Myocyte (in vitro differentiated cells): ENCODE measurements around the gene TP73. TPM values are rescaled to one million over a fixed set of nuclear protein-coding genes. Genes with fewer than 3 reads are reported as not detected.

Experiments used
- DNase-seq: peaks from one replicate; pipeline ENCODE4 v3.0.0-alpha.2; 2012; ENCODE audit warnings: low read depth
- total RNA-seq: library from RNA; depleted of rRNA; stranded (reverse); fragments of >200 nt; gene quantifications from 2 replicates; pipeline ENCODE4 v1.2.3, GENCODE V29; 2014

Gene TP73
- total RNA-seq, 1 donor from 2014 or later: 2.2 TPM

DNA sequence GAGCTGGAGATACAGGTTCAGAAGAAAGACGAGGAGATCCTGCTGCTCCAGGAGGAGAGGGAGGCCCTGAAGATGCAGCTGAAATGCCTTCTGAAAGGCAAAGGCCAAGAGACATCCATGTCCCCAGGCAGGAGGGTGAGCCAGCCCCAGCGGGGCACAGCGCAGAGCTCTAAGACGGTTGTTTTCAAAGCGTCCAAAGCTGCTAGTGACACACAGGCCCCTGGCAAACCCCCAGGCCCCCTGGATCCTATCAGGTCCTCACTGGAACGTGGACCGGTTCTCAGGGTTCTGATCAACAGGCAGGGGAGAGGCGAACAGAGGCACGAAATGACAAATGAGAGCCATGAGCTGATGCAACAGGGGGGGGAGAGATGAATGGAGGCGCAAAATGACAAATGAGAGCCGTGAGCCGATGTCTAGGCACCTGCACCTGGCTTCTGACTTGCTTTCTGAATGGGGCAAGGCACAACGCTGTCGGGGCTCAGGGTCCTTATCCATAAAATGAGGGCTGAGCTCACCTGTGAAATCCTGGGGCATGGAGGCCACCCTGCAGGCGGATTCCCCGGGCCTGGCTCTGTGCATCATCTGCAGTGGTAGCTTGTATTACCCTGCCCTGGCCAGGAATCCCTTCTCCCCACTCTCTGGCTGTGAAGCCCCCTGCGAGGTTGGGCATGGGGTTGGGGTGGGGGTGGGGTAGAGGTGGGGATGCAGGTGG is 109.1 kb downstream of the TP73 start:
- DNase-seq: no peak

DNA sequence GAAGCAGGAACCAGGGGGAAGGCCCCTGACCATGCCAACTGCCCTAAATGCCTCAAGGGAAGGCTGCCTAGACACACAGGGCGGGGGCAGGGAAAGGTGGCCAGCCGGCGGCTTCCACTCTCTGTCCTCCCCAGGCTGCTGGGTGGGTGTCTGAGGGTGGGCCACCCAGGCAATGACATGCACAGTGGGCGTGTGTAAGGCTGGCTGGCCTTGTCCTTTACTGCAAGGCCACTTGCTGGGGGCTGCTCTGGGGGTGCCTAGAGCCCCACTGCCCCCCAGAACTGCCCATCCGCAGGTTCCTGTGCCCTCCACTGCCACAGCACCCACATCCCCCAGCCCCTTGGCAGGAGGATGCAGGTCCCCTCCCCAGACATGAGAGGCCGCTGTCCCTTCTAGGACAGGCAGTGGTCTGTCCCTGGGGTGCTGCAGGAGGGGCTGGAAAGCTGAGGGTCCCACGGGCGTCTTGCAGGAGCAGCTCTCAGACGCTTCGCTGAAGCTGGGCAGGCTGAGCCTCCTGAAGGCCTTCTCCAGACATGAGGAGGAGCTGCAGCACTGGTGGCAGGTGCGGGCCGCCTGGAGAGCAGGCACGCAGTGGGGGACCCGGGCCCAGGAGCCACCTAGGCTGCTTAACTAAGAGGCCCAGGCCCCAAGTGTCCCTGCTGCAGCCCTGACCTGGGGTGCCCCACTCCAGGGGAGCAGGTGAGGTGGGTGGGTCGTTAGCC is 110.0 kb downstream of the TP73 start:
- no peak for DNase-seq

DNA sequence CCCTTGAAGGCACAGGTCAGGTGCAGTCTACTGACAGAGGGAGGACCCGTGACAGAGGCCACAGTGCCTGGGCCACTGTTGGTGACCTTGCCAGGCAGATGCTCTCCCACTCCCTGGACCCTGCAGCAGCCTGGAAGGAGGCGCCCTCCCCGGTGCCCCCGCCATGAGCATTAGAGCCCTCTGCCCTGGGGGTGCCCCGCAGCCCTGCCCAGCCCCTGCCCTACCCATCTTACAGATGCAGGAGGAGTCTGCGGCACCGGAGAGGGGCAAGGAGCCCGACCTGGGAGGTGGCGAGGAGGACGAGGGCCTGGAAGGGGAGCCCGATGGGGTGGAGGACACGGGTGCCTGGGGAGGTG is 110.5 kb downstream of the TP73 start:
- no peak for DNase-seq

DNA sequence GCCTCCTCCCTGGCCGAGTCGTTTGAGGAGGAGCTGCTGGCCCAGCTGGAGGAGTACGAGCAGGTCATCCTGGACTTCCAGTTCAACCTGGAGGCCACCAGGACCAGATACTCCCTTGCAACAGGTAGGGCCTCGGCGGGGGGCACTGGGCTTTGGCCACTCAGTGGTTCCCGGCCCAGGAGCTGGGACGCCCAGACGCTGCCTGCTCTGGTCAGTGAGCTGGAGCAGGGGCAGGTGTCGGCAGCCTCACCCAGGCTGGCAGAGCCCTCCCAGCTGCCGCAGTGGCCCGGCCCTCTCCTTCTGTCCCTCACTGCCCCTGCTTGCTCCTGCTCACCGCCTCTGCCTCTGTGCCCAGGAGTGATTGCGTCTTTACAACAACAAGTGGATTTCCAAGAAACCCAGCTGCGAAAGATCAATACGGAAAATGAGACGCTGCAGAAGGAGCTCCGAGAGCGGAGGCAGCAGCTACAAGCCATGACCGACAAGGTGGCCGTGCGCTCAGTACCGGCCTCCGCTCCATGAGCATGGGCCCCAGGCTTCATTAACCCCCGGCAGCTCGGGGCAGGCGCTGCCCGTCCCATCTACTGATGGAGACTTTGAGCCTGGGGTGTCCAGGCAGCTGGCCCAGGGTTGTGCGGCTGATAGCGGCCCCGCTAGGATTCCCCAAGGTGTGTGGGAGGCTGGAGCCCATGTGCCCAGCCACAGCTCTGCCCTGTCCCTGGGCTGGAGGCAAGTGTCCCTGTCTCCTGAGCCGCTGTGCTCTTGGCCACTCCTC is 111.2 kb downstream of the TP73 start:
- DNase-seq: no peak

DNA sequence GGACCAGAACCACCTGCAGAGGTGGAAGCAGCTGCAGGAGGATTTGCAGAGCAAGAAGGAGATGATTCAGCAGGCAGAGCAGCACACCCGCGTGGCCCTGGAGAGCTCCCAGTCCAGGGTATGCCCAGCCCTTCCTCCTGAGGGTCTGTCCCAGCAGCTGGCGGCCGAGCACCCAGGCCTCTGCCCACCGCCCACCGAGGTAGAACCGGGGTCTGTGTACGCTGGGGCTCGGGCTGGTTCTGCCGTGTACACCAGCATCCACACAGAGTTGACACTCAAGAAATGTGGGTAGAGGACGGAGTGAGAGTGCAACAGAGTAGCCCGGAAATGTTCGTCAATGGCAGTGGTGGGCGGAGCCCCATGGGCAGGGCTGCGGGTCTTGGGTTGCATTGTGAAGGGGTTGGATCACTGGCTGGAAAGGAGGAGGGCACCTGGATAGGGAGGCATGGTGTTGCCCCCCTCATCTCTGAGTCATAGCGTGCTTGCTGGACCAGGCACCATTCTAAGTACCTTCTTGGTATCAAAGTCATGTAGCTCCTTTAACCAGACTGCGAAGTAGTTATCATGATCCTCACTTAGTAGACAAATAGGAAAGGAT is 115.1 kb downstream of the TP73 start:
- no peak for DNase-seq

DNA sequence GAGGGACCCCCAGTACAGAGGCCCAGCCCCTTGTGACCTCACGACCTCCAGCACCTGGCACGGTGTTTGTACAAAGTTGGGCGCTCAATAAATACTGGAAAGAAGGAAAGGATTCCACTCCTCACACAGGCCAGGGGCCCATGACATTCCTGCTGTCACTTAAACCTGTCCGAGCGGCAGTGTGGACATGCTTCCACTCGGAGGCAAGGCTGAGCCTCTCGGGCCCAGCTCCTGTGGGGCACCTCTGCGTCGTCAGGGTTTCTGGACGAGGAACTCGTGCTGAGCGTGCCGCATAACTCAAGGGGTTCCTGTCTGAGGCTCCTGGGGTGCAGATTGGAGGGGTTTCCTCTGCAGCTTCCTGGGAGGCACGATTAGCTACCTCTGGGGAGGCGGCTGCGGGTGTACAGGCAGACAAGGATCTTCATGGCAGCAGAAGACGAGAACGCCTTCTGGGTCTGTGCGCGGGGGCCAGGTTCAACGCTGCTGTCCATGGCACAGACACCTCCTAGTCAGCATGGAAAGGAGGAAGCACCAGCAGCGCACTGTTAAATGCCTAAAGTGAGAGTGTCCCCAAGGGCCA is 116.6 kb downstream of the TP73 start:
- no peak for DNase-seq

DNA sequence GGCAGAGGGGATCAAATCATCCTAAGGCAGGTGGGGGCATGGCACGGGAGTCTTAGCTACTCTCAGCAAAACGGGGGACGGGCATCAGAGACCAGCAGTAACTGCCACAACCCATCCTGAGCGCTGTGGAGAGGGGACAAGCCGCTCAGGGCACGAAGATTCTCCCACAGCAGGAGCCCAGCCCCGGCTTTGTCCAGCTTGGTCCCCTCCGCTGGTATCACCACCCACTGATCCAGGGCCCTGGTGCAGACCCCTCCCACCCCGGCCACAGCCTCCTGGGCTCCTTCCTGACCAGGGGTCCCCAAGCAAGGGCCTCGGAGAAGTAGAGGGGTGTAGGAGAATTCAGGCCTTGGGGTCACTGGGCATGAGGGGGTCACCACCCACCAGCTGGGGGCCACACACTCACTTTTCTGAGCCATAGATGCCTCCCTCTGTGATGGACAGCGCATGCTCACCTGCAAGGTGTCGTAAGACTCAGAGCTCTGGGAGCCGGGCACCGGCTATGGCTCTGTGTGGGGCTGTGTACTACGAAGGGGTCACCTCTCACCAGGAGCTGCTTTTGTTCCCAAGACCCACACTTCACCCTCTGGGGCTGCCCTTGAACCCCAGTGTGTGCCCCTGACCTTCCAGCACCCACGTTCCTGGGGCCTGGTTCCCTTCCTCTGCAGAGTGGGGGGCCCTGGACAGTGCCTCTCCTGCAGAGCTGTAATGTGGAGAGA is 117.9 kb downstream of the TP73 start:
- DNase-seq: no peak

DNA sequence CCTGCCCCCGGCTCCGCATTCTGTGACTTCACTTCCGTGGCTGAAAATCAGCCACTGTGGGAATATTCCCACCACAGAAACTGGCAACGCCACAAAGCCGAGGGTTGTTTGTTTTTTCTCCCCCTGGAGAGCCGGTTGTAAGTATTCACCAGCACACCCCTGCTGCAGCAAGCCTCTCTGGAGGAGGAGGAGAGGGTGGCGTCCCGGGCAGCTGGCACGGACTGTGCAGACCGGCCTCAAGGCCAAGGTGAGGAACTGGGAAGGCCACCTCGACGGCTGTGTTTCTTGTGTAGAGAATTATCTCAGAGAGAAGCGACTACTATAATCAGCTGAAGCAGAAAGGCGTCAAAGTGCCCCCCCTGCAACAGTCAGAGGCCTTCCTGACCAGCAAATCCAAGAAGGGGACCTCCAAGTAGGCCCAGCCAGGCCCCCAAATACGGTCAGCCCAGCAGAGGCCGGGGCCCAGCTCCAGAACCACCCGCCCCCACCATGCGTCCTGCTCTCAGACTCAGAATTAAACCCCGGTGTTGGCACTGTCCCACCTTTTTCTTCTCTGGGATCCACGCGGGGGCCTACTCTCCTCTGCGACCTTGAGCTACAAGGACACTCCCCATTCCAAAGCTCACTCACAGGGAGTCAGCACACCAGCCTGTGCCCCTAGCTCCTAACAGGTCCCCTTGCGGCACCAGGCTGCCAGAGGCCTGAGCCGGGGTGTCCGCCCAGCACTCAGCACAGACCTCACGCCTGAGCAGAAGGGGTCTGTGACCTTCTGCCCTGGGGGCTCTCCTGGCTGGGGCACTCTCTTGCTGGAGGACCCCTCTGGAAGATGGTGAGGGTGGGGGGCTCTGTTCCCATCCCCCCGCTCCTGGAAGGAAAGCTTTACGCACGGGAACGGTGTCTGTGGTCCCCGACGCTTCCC is 119.1 kb downstream of the TP73 start:
- DNase-seq: no peak

DNA sequence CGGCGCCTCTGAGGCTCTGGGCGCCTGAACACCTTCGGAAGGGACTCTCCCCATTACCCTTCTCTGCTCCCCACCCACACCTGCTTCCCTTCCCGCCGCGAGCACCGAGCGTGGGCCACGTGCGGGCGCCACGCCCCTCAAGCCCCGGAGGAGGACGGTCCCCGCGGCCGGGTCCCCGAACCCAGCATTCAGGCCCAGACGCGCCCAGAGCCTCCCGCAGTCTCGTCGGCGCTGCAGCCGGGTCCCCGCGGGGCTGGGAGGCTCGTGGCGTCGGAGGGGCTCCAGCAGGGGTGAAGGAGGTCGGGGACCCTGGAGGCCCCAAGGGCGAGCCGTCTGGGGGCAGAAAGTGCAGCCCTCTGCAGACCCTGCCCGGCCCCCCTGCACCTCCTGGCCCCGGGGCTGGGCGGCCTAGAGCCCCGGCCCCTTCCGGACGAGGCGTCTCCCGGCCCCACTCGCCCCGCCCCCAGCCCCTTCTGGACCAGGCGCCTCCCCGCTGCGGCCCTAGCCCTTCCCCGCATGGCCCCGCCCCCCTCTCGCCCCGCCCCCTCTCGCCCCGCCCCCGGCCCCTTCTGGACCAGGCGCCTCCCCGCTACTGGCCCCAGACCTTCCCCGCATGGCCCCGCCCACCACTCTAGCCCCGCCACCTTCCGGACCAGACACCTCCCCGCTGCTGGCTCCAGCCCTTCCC is 119.9 kb downstream of the TP73 start:
- DNase-seq: no peak

DNA sequence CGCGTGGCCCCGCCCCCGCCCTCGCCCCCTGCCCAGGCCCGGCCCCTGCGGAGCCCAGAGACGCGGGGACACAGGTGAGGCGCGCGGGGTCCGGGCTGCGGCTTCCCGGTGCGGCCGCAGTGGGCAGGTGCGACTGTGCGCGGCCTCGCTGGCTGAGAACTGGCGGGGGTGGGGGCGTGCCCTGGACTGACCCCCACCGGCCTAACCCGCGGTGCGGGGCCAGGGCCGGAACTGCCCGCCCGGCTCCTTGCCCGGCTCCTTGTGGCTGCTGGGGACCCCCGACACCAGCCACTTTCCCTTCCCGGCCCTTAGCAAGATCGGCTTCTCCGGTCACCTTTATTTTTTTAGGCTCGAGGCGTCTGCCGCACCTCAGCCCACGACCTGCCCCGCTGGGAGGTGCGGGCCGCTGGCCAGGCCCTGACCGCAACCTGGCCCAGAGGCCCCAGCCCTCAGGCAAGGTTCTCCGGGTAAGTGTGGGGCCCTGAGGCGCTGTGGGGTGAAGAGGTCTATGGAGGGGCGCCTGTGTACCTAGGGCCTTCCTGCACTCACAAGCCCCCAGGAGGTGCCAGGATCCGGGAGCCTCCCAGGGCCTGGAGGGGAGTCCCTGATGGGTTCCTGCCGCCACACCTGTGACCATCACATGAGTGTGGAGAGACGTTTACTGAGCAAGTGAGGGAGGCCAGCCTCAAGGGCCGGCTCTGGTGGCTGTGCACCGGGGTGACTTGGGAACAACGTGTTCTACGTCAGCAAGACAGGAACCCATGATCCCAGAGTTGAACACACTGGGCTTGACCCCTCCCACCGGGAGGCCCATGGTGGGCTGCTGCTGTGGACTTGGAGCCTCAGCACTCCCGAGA is 120.6 kb downstream of the TP73 start, which contains the start of gene SMIM1:
Gene SMIM1 (plus strand): TSS at position 35 of the 857 bp plus-strand sequence. CDS start 2,625 bp downstream, outside the sequence.
- DNase-seq: no peak

DNA sequence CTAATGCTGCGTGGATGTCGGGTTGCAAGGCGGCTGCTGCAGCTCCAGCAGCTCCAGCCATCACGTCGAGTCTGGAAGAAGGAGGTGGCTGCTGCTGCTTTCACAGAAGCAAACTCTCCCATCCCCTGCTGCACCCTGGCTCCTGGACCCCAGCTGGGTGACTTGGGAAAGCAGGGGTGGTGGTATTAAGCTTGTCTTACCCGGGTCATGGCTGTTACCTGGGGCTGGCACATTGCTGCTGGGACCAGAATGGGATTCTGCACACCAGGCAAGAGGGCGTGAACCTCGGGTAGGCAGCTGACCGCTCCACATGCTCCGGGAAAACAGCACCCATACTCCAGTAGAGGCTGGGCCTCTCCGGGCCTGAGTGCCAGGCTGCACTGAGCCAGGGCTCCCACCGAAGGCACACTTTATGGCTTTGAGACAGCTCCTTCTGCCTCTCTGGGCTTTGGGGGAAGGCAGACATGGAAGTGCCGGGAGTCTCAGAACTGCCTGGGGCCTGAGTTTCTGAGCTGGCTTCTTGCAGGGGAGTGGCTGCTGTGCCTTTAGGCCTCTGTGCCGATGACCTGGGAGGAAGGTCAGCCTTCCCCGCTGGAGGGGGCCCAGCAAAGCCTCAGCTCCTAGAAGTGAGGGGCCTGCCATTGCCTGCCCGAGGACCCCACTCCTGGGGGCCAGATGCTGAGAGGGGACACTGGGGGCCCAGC is 121.4 kb downstream of the TP73 start:
- no peak for DNase-seq

DNA sequence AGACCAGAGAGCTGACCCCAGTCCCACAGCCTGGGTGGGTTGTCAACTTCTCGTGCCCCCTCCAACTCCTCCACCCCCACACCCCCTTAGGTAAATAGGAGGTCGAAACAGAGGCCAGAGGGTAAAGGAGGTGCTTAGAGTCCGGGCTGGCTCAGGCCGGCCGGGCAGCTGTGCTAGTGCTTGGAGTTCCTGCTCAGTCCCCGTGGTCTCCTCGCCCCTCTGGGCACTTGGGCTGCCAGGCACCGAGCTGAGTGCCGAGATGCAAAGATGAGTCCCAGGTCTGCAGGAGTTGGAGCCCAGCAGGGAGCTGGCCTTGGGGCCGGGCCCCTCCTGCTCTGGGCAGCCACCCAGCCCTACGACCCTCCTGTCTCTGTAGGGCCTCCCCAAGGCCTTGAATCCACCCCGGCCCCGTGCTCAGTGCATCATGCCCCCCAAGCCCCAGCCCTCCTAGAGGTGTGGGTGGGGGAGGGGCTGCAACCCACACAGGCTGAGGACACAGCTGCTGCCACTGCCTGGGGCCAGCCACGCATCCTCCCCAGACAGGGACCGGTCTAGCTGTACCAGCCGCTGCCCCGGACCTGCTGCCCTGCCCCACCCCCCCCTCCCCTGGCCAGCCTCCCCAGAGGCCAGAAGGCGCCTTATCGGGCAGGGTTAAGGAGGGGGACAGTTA is 122.1 kb downstream of the TP73 start:
- no peak for DNase-seq

DNA sequence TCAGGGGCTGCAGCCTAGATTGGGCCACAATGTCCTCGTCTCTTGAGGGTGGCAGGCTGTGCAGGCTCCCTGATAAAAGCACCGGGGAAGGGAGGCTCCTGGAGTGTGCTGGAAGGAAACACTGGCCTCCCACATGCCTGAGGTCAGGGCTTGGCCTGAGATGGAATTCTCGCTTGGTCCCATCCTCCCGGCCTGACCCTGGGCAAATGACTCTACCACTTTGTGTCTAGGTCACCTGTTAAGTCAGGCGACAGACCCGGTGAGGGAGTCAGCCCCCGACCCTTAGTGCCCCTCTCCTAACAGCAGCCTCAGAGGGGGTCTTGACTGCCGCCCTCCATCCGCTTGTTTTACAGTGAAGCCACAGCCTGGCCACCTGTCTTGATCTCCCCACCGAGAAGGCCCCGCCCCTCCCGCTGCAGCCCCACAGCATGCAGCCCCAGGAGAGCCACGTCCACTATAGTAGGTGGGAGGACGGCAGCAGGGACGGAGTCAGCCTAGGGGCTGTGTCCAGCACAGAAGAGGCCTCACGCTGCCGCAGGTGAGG is 122.7 kb downstream of the TP73 start:
- DNase-seq: peak; percentile 81

DNA sequence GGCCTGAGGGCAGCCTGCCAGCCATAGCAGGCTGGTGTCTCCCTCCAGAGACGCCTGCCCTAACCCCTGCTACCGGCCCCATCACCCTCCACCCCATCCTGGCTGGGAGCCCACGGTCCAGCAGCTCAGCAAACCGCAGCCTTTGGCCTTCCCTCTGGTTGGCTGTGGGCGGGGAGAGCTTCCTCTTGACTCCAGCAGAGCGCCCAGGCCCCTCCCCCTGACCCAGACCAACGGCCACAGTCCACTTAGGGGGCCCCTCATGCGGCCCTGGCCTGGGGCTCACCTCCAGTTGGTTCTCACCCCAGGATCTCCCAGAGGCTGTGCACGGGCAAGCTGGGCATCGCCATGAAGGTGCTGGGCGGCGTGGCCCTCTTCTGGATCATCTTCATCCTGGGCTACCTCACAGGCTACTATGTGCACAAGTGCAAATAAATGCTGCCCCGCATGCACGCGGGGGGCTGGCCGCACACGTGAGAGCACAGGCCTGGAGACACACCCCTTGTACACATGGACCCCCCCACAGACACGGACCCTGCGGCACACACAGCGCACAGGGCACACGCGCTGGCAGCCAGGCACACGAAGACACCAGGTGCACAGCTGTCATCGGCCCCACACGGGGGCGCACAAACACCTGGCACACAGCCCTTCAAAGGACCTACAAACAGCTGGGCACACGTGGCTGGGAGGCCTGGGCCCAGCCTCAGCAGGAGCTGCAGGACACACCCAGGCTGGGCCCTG is 123.3 kb downstream of the TP73 start:
- DNase-seq: peak; percentile 88

DNA sequence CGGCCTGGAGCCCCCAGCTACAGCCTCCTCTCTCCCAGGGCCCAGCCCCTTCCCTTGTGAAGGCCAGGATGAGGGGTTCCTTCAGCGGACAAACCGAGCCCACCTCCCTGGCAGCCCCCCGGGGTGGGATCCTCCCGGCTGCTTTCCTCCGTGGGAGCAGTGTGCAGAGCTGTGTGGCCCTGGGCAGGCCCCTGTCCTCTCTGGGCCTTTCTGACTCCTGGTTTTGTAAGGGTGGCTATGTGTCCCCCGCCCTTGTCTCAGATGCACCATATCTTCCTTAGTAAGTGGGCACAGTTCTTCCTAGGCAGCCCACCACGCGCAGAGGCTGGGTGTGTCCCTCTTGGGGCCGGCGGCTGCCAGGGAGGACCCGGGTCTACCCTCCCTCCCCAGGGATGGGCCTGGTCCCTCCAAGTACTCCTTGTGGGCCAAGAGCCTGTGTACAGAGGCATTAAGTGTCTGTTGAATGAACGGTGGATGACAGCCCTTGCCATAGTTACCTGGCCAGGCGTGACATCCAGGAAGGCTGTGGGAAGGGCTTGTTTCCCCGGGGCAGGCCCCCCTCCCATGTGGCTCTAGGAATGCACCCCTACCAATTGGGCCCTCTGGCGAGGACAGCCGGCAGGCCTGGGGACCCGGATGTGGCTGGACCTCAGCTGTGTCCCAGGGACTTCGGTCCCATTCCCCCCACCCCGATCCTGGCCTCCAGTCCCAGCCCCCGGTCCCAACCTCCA is 124.1 kb downstream of the TP73 start:
- no peak for DNase-seq
